Neural progenitor cell (in vitro differentiated cells): Measurements from ENCODE around the gene CCM2. TPM values are rescaled to one million over a fixed set of nuclear protein-coding genes. Genes with fewer than 3 reads are reported as not detected.
"Not testable (repeated sequence)": the region's sequence is repeated elsewhere in the genome, so short reads cannot be mapped to it uniquely, and the experiment has no call there.

Experiments
- DNase-seq: peaks from one replicate; pipeline ENCODE4 v3.0.0-alpha.2; 2016; ENCODE audit warnings: low spot score
- H2AFZ ChIP-seq: fragments of 200-600 bp; sonication (generic); replicated peaks from 2 replicates; pipeline ENCODE4 v1.6.1; 2016; ENCODE audit warnings: antibody characterized with exemption
- H3F3A ChIP-seq: fragments of 200-600 bp; sonication (generic); 2 replicates; pipeline ENCODE4 v1.6.1; 2016; ENCODE audit warnings: antibody characterized with exemption, low read depth
- H3K27ac ChIP-seq: fragments of 200-600 bp; sonication (generic); 2 replicates; pipeline ENCODE4 v1.5.1; 2016; ENCODE audit warnings: mild to moderate bottlenecking
- H3K27me3 ChIP-seq: fragments of 200-600 bp; sonication (generic); 2 replicates; pipeline ENCODE4 v1.6.1; 2016; ENCODE audit warnings: mild to moderate bottlenecking, moderate library complexity
- H3K36me3 ChIP-seq: fragments of 200-600 bp; sonication (generic); 2 replicates; pipeline ENCODE4 v1.5.1; 2016
- H3K4me1 ChIP-seq: fragments of 200-600 bp; sonication (generic); 2 replicates; pipeline ENCODE4 v1.6.1; 2016; ENCODE audit warnings: mixed run types
- H3K4me2 ChIP-seq: fragments of 200-600 bp; sonication (generic); 2 replicates; pipeline ENCODE4 v1.6.1; 2016
- H3K4me3 ChIP-seq: fragments of 200-600 bp; sonication (generic); 2 replicates; pipeline ENCODE4 v1.5.1; 2016
- H3K79me2 ChIP-seq: fragments of 200-600 bp; sonication (generic); 2 replicates; pipeline ENCODE4 v1.6.1; 2016; ENCODE audit warnings: low read depth
- H3K9ac ChIP-seq: fragments of 200-600 bp; sonication (generic); 2 replicates; pipeline ENCODE4 v1.6.1; 2016
- H3K9me3 ChIP-seq: fragments of 200-600 bp; sonication (generic); 2 replicates; pipeline ENCODE4 v1.5.1; 2016; ENCODE audit warnings: low read depth
- H4K20me1 ChIP-seq: fragments of 200-600 bp; sonication (generic); 2 replicates; pipeline ENCODE4 v1.6.1; 2016; ENCODE audit warnings: low read depth
- H3K27ac Mint-ChIP-seq: 3 replicates; pipeline ENCODE4 v1.8.0; 2021; ENCODE audit warnings: mixed read lengths
- H3K27me3 Mint-ChIP-seq: 2 replicates; pipeline ENCODE4 v1.8.0; 2022; ENCODE audit warnings: low read depth, mild to moderate bottlenecking, inconsistent platforms, moderate library complexity, mixed read lengths; ENCODE audit not compliant: insufficient read depth
- H3K36me3 Mint-ChIP-seq: 3 replicates; pipeline ENCODE4 v1.8.0; 2021; ENCODE audit warnings: mixed read lengths
- H3K4me1 Mint-ChIP-seq: 3 replicates; pipeline ENCODE4 v1.8.0; 2021; ENCODE audit warnings: mixed read lengths
- H3K4me3 Mint-ChIP-seq: 3 replicates; pipeline ENCODE4 v1.8.0; 2021; ENCODE audit warnings: mild to moderate bottlenecking, moderate library complexity, mixed read lengths
- H3K9me3 Mint-ChIP-seq: 3 replicates; pipeline ENCODE4 v1.8.0; 2020; ENCODE audit warnings: mixed read lengths
- CTCF ChIP-seq: fragments of 200-600 bp; sonication (generic); IDR thresholded peaks from 2 replicates; pipeline ENCODE4 v1.5.1; 2017; ENCODE audit warnings: antibody characterized with exemption, mild to moderate bottlenecking
- EZH2 ChIP-seq: fragments of 200-600 bp; sonication (generic); IDR thresholded peaks from 2 replicates; pipeline ENCODE4 v1.6.1; 2017; ENCODE audit warnings: antibody characterized with exemption, mild to moderate bottlenecking, moderate library complexity
- EZH2phosphoT487 ChIP-seq: fragments of 200-600 bp; sonication (generic); IDR thresholded peaks from 2 replicates; pipeline ENCODE4 v1.6.1; 2017; ENCODE audit warnings: antibody characterized with exemption
- total RNA-seq: library from RNA; depleted of rRNA; stranded (reverse); fragments of >200 nt; gene quantifications from 2 replicates; pipeline ENCODE4 v1.2.3, GENCODE V29; 2015; ENCODE audit warnings: low replicate concordance

CCM2 gene
- total RNA-seq, 1 donor from 2014 or later: 21.8 TPM

GRCh38 chr7:45108863-45109262, 108.9 kb downstream of the CCM2 start:
- H3K79me2 ChIP-seq: peaks cover 51% of the 10 kb centered on the region

GRCh38 chr7:45111298-45112223, 111.6 kb downstream of the CCM2 start, which contains the start of gene TBRG4:
TBRG4 (minus strand) TSS chr7:45111697; CDS start chr7:45109237, 2,460 bp downstream.
- peak; percentile 98 for DNase-seq
- Mint-ChIP-seq H3K9me3 (no peaks in the 10 kb centered on the region), H3K4me3 (peak within 1 kb of the TSS; percentile 98), H3K27me3 (peaks cover 4% of the 10 kb centered on the region), H3K4me1 (peaks cover 18% of the 10 kb centered on the region), H3K27ac (peak within 1 kb of the TSS; percentile 98), H3K36me3 (peaks cover 8% of the 10 kb centered on the region)
- H3K4me1 ChIP-seq: peaks cover 5% of the 10 kb centered on the region
- H3K4me3 ChIP-seq: peak within 1 kb of the TSS; percentile 90
- H3K79me2 ChIP-seq: peaks cover 51% of the 10 kb centered on the region
- peak within 1 kb of the TSS; percentile 96 for H3K27ac ChIP-seq
- H3K27me3 ChIP-seq: peaks cover 34% of the 10 kb centered on the region
- no peak for TF ChIP-seq EZH2
- TF ChIP-seq CTCF: peak; percentile 51
- peak within 1 kb of the TSS; percentile 87 for H3K4me2 ChIP-seq
- no peaks in the 10 kb centered on the region for H3K9me3 ChIP-seq
- H4K20me1 ChIP-seq: peaks cover 18% of the 10 kb centered on the region
- H3F3A ChIP-seq: peaks cover 10% of the 10 kb centered on the region
- H3K36me3 ChIP-seq: peaks cover 4% of the 10 kb centered on the region
- H3K9ac ChIP-seq: peak within 1 kb of the TSS; percentile 91
- H2AFZ ChIP-seq: peak within 1 kb of the TSS; percentile 59

More at GRCh38 chr7:45108863-45109262, 108.9 kb downstream of the CCM2 start:
- H3K9ac ChIP-seq: no peak overlapping the region
- no peak for DNase-seq
- Mint-ChIP-seq H3K27ac (no peak overlapping the region), H3K27me3 (no peaks in the 10 kb centered on the region), H3K4me1 (peaks cover 18% of the 10 kb centered on the region), H3K4me3 (peak overlapping the region; percentile 70), H3K9me3 (no peaks in the 10 kb centered on the region), H3K36me3 (peaks cover 10% of the 10 kb centered on the region)
- no peak overlapping the region for H3K4me3 ChIP-seq
- TF ChIP-seq EZH2: no peak
- no peak for TF ChIP-seq CTCF
- no peak for TF ChIP-seq EZH2phosphoT487
- no peak overlapping the region for H2AFZ ChIP-seq
- no peak overlapping the region for H3K4me2 ChIP-seq
- peaks cover 4% of the 10 kb centered on the region for H3K36me3 ChIP-seq
- peaks cover 5% of the 10 kb centered on the region for H3K4me1 ChIP-seq
- no peaks in the 10 kb centered on the region for H3K9me3 ChIP-seq
- peaks cover 27% of the 10 kb centered on the region for H4K20me1 ChIP-seq
- H3F3A ChIP-seq: peaks cover 10% of the 10 kb centered on the region
- no peak overlapping the region for H3K27ac ChIP-seq
- H3K27me3 ChIP-seq: peaks cover 8% of the 10 kb centered on the region

GRCh38 chr7:45112648-45113047, 112.6 kb downstream of the CCM2 start:
- TF ChIP-seq EZH2phosphoT487 (no peak), CTCF (no peak), EZH2 (no peak)
- Mint-ChIP-seq H3K4me3 (peak overlapping the region; percentile 98), H3K27ac (peak overlapping the region; percentile 65), H3K4me1 (peaks cover 18% of the 10 kb centered on the region), H3K36me3 (peaks cover 5% of the 10 kb centered on the region), H3K9me3 (no peaks in the 10 kb centered on the region), H3K27me3 (peaks cover 4% of the 10 kb centered on the region)
- Histone ChIP-seq H3K36me3 (peaks cover under 1% of the 10 kb centered on the region), H3K4me1 (peaks cover 5% of the 10 kb centered on the region), H4K20me1 (peaks cover 14% of the 10 kb centered on the region), H3K79me2 (peaks cover 43% of the 10 kb centered on the region), H3K4me2 (peak overlapping the region; percentile 84), H3K27ac (peak overlapping the region; percentile 96), H3F3A (peaks cover 10% of the 10 kb centered on the region), H3K9ac (no peak overlapping the region), H2AFZ (no peak overlapping the region), H3K4me3 (peak overlapping the region; percentile 90), H3K9me3 (no peaks in the 10 kb centered on the region), H3K27me3 (peaks cover 44% of the 10 kb centered on the region)
- no peak for DNase-seq

GRCh38 chr7:45114257-45114656, 114.3 kb downstream of the CCM2 start:
- not testable (repeated sequence) for H3K27me3 Mint-ChIP-seq, H3K4me2 ChIP-seq, H3K4me3 ChIP-seq, DNase-seq, H2AFZ ChIP-seq, H3K36me3 ChIP-seq, H3K27ac Mint-ChIP-seq, H3K27ac ChIP-seq, H3K9ac ChIP-seq, H3K4me1 ChIP-seq, H4K20me1 ChIP-seq, H3K9me3 ChIP-seq, H3K9me3 Mint-ChIP-seq, H3K36me3 Mint-ChIP-seq
- H3F3A ChIP-seq: peaks cover 10% of the 10 kb centered on the region
- Mint-ChIP-seq H3K4me1 (peaks cover 18% of the 10 kb centered on the region), H3K4me3 (peak overlapping the region; percentile 33)
- peaks cover 27% of the 10 kb centered on the region for H3K79me2 ChIP-seq
- H3K27me3 ChIP-seq: peaks cover 44% of the 10 kb centered on the region
